SU-DHL-6 (cell line): ENCODE data around the gene PARL.

ENCODE experiments used
- H2AFZ ChIP-seq: fragments of 200-600 bp; sonication (generic); 2 replicates; pipeline ENCODE4 v1.6.1; 2014; ENCODE audit warnings: low read depth, mild to moderate bottlenecking, moderate library complexity, mixed read lengths, antibody characterized with exemption, low read length; ENCODE audit not compliant: severe bottlenecking
- H3F3A ChIP-seq: fragments of 200-600 bp; shearing (Covaris generic); 2 replicates; pipeline ENCODE4 v1.6.0; 2016; ENCODE audit warnings: antibody characterized with exemption, mild to moderate bottlenecking; ENCODE audit not compliant: insufficient read depth
- H3K27ac ChIP-seq: fragments of 200-600 bp; sonication (generic); 2 replicates; pipeline ENCODE4 v1.5.1; 2016; ENCODE audit warnings: low read depth, mild to moderate bottlenecking, low read length, moderate library complexity, mixed read lengths
- H3K27me3 ChIP-seq: fragments of 200-600 bp; sonication (generic), shearing (Covaris generic); 2 replicates; pipeline ENCODE4 v1.6.0; 2014; ENCODE audit warnings: mild to moderate bottlenecking, low read length
- H3K36me3 ChIP-seq: fragments of 200-600 bp; sonication (generic); 2 replicates; pipeline ENCODE4 v1.6.1; 2014; ENCODE audit warnings: mild to moderate bottlenecking, low read length, mixed read lengths
- H3K4me2 ChIP-seq: fragments of 300-600, 200-600 bp; shearing (Covaris generic), sonication (generic); 2 replicates; pipeline ENCODE4 v1.6.0; 2014; ENCODE audit warnings: low read length, low read depth, mild to moderate bottlenecking; ENCODE audit not compliant: poor library complexity, severe bottlenecking
- H3K4me3 ChIP-seq: fragments of 200-600 bp; sonication (generic); 2 replicates; pipeline ENCODE4 v1.5.1; 2014; ENCODE audit warnings: antibody characterized with exemption, low read length, mild to moderate bottlenecking, mixed read lengths; ENCODE audit not compliant: insufficient read depth, poor library complexity, severe bottlenecking
- H3K79me2 ChIP-seq: fragments of 200-600 bp; sonication (generic); 2 replicates; pipeline ENCODE4 v1.6.1; 2014; ENCODE audit warnings: mild to moderate bottlenecking, low read length, moderate library complexity; ENCODE audit not compliant: insufficient read depth
- H3K9ac ChIP-seq: fragments of 200-600 bp; sonication (generic); 2 replicates; pipeline ENCODE4 v1.7.0; 2014; ENCODE audit warnings: mild to moderate bottlenecking, low read length
- H3K9me2 ChIP-seq: fragments of 200-600 bp; sonication (generic); replicated peaks from 2 replicates; pipeline ENCODE4 v1.6.1; 2014; ENCODE audit warnings: low read length; ENCODE audit not compliant: insufficient read depth
- H3K9me3 ChIP-seq: fragments of 200-600 bp; sonication (generic); 2 replicates; pipeline ENCODE4 v1.6.1; 2014; ENCODE audit warnings: low read length, mixed read lengths; ENCODE audit not compliant: insufficient read depth
- H4K20me1 ChIP-seq: fragments of 200-600 bp; sonication (generic); 2 replicates; pipeline ENCODE4 v1.6.1; 2014; ENCODE audit warnings: low read depth, mild to moderate bottlenecking, antibody characterized with exemption, low read length, moderate library complexity, mixed read lengths
- EZH2phosphoT487 ChIP-seq: fragments of 200-600 bp; sonication (generic), shearing (Covaris generic); conservative IDR thresholded peaks from 2 replicates; pipeline ENCODE4 v1.6.1; 2018; ENCODE audit warnings: mild to moderate bottlenecking, antibody characterized with exemption, low read length, moderate library complexity, mixed read lengths
- TF ChIP-seq, protein P1 (sequence below): fragments of 200-600 bp; sonication (generic); IDR thresholded peaks from one replicate; pipeline ENCODE4 v1.5.1; 2017; ENCODE audit warnings: antibody characterized with exemption, mild to moderate bottlenecking, low read length, moderate library complexity; ENCODE audit not compliant: insufficient read depth, poor library complexity, severe bottlenecking

The PARL gene

DNA sequence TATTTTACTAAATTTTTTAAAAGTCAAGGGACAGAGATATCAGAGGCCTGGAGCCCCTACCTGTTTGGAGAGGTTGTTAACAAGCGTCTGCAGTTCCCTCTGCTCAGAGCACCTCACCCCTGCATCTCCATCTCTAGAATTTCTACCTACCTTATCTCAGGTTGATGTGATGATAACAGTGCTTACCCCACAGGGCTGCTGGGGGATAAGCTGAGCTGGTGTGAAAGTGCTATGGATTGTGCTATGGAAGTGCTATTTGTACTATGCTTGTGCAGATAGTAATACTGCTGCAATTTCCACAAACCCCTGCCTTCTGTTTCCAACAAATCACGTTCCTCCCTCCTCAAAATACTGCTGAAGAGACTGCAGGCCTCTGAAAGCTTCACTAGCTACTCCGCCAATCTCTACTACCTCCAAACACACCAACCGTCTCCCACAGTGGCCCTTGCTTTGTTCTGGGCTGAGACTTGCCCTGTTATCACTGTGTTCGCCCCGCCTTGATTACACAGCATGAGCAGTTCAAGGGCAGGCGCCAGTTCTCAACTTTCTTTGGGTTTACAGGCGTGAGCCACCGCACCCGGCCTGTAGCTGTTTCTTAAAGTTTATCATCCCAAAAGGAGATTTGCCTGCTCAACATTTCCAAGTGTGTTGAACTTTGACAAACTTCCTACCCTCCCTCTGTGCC is 28.4 kb upstream of the PARL start:
- H4K20me1 ChIP-seq: no peaks in the 10 kb centered on the region
- no peak overlapping the region for H3K4me2 ChIP-seq
- no peaks in the 10 kb centered on the region for H3K9me3 ChIP-seq
- H3K36me3 ChIP-seq: no peaks in the 10 kb centered on the region
- H3K9me2 ChIP-seq: no peaks in the 10 kb centered on the region
- no peaks in the 10 kb centered on the region for H3K79me2 ChIP-seq
- H3F3A ChIP-seq: no peaks in the 10 kb centered on the region
- no peak overlapping the region for H3K27ac ChIP-seq
- H3K9ac ChIP-seq: no peak overlapping the region
- no peaks in the 10 kb centered on the region for H3K27me3 ChIP-seq
- H3K4me3 ChIP-seq: no peak overlapping the region
- no peak overlapping the region for H2AFZ ChIP-seq
- TF ChIP-seq, protein P1, sequence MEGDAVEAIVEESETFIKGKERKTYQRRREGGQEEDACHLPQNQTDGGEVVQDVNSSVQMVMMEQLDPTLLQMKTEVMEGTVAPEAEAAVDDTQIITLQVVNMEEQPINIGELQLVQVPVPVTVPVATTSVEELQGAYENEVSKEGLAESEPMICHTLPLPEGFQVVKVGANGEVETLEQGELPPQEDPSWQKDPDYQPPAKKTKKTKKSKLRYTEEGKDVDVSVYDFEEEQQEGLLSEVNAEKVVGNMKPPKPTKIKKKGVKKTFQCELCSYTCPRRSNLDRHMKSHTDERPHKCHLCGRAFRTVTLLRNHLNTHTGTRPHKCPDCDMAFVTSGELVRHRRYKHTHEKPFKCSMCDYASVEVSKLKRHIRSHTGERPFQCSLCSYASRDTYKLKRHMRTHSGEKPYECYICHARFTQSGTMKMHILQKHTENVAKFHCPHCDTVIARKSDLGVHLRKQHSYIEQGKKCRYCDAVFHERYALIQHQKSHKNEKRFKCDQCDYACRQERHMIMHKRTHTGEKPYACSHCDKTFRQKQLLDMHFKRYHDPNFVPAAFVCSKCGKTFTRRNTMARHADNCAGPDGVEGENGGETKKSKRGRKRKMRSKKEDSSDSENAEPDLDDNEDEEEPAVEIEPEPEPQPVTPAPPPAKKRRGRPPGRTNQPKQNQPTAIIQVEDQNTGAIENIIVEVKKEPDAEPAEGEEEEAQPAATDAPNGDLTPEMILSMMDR: no peak
- TF ChIP-seq EZH2phosphoT487: no peak

DNA sequence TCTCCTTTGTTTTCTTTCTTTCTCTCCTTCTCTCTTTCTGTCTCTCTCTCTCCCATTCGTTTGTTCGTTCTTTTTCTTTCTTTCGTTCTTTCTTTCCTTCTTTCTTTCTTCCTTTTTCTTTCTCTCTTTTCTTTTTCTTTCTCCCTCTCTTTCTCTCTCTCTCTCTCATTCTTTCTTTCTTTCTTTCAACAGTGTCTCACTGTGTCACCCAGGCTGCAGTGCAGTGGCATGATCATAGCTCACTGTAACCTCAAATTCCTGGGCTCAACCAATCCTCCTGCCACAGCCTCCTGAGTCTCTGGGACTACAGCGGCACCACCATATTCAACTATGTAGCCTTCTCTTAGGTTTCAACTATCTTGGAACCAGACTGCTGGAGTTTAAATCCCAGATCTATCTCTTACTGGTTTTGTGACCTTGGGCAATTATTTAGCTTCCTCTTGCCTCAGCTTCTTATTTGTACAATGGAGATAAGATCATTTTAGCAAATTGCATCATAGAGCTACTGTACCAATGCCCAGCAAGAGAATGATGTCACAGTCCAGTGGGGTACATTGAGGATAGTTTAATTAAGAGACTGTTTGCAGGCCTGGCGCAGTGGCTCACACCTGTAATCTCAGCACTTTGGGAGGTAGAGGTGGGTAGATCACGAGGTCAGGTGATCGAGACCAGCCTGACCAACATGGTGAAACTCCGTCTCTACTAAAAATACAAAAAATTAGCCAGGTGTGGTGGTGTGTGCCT is 27.3 kb upstream of the PARL start:
- no peaks in the 10 kb centered on the region for H3K9me2 ChIP-seq
- no peak overlapping the region for H3K27ac ChIP-seq
- H3K36me3 ChIP-seq: no peaks in the 10 kb centered on the region
- no peak for TF ChIP-seq EZH2phosphoT487
- TF ChIP-seq, protein P1: no peak
- no peaks in the 10 kb centered on the region for H4K20me1 ChIP-seq
- no peak overlapping the region for H3K9ac ChIP-seq
- no peak overlapping the region for H3K4me3 ChIP-seq
- H2AFZ ChIP-seq: no peak overlapping the region
- H3K4me2 ChIP-seq: no peak overlapping the region
- H3F3A ChIP-seq: no peaks in the 10 kb centered on the region
- no peaks in the 10 kb centered on the region for H3K27me3 ChIP-seq
- no peaks in the 10 kb centered on the region for H3K79me2 ChIP-seq
- H3K9me3 ChIP-seq: no peaks in the 10 kb centered on the region

DNA sequence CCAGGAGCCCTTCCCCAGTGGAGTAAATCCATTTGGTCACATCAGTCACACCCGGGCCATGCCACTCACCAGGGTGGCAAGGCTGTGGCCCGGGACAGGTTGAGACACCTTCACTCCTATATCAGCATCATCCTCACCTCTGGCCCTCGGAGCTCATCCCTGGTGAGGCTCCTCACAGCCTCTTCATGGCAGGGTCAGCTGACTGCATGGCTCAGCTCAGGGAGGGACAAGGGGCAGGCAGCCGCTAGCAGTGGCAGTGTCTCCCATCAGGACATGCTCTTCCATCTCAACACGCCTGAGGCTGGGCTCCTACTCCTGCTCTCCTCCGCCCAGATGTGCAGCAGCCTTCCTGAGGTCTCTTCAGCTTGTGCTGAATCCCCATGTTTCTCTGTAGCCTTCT is 26.4 kb upstream of the PARL start:
- no peaks in the 10 kb centered on the region for H3K27me3 ChIP-seq
- no peaks in the 10 kb centered on the region for H3F3A ChIP-seq
- H3K4me2 ChIP-seq: no peak overlapping the region
- H3K9me3 ChIP-seq: no peaks in the 10 kb centered on the region
- H3K27ac ChIP-seq: no peak overlapping the region
- H3K36me3 ChIP-seq: no peaks in the 10 kb centered on the region
- no peaks in the 10 kb centered on the region for H3K79me2 ChIP-seq
- H4K20me1 ChIP-seq: no peaks in the 10 kb centered on the region
- no peak overlapping the region for H3K9ac ChIP-seq
- no peak overlapping the region for H3K4me3 ChIP-seq
- no peak for TF ChIP-seq EZH2phosphoT487
- TF ChIP-seq, protein P1: no peak
- H2AFZ ChIP-seq: no peak overlapping the region
- no peaks in the 10 kb centered on the region for H3K9me2 ChIP-seq
